Activated CD4-positive, alpha-beta T cell treated with anti-CD3 and anti-CD28 coated beads, Interleukin-10, Interleukin-2, amounts not matched to agents 100 ng/mL and 50 ng/mL, durations not matched to agents 16 hours and 8 hours (primary cell): ENCODE measurements around the gene TRMT1L.
"Not testable (repeated sequence)": the region's sequence is repeated elsewhere in the genome, so short reads cannot be mapped to it uniquely, and the experiment has no call there.

ENCODE experiments used
- DNase-seq: peaks from one replicate; pipeline ENCODE4 v3.0.0-alpha.2; 2020

The TRMT1L gene

GRCh38 chr1:185156854-185157598 is at the start of gene TRMT1L, which contains the start of gene SWT1:
TSS of gene TRMT1L (minus strand) at chr1:185156953. CDS start at chr1:185156712, 241 bp downstream.
TSS of gene SWT1 (plus strand) at chr1:185157167. CDS start at chr1:185160842, 3,675 bp downstream.
- DNase-seq, result peak; percentile 99

- no peak for DNase-seq
Observed at GRCh38 chr1:185200889-185201288, 44.1 kb upstream of the TRMT1L start.

GRCh38 chr1:185198712-185199111 is 42.0 kb upstream of the TRMT1L start:
- DNase-seq, result not testable (repeated sequence)

- no peak for DNase-seq
Observed at GRCh38 chr1:185193756-185194155, 37.0 kb upstream of the TRMT1L start.

GRCh38 chr1:185170291-185170848 is 13.6 kb upstream of the TRMT1L start:
- DNase-seq, result peak; percentile 74

GRCh38 chr1:185166106-185166505 is 9.4 kb upstream of the TRMT1L start:
- no peak for DNase-seq

- no peak for DNase-seq
Observed at GRCh38 chr1:185162491-185162890, 5.7 kb upstream of the TRMT1L start.

GRCh38 chr1:185159966-185160365 is 3.2 kb upstream of the TRMT1L start:
- DNase-seq, result peak; percentile 29

GRCh38 chr1:185158800-185159199 is 2.0 kb upstream of the TRMT1L start:
- DNase-seq, result no peak

- no peak for DNase-seq
Observed at GRCh38 chr1:185157599-185158412, 1.1 kb upstream of the TRMT1L start.

GRCh38 chr1:185156288-185156853 is 382 bp downstream of the TRMT1L start:
- peak; percentile 27 for DNase-seq

GRCh38 chr1:185155600-185156287 is 1.0 kb downstream of the TRMT1L start:
- DNase-seq, result peak; percentile 15

GRCh38 chr1:185154912-185155513 is 1.7 kb downstream of the TRMT1L start:
- DNase-seq, result no peak

- DNase-seq, result no peak
Observed at GRCh38 chr1:185152187-185152767, 4.5 kb downstream of the TRMT1L start.

- no peak for DNase-seq
Observed at GRCh38 chr1:185151215-185151614, 5.5 kb downstream of the TRMT1L start.

GRCh38 chr1:185144233-185144632 is 12.5 kb downstream of the TRMT1L start:
- no peak for DNase-seq

GRCh38 chr1:185139246-185139645 is 17.5 kb downstream of the TRMT1L start:
- no peak for DNase-seq

GRCh38 chr1:185137896-185138545 is 18.7 kb downstream of the TRMT1L start:
- no peak for DNase-seq

- no peak for DNase-seq
Observed at GRCh38 chr1:185132534-185132933, 24.2 kb downstream of the TRMT1L start.

- DNase-seq, result no peak
Observed at GRCh38 chr1:185129708-185130107, 27.0 kb downstream of the TRMT1L start.

GRCh38 chr1:185112356-185112755 is 44.4 kb downstream of the TRMT1L start:
- DNase-seq, result no peak
